GM23248 (cell line): ENCODE measurements around the gene YTHDF2. TPM values are rescaled to one million over a fixed set of nuclear protein-coding genes. Genes with fewer than 3 reads are reported as not detected.

Experiments
- DNase-seq: peaks from one replicate; pipeline ENCODE4 v3.0.0-alpha.2; 2015
- H2AFZ ChIP-seq: fragments of 200-600 bp; sonication (generic); 2 replicates; pipeline ENCODE4 v1.6.1; 2016; ENCODE audit warnings: antibody characterized with exemption
- H3F3A ChIP-seq: fragments of 200-600 bp; sonication (generic); 2 replicates; pipeline ENCODE4 v1.6.1; 2016; ENCODE audit warnings: mild to moderate bottlenecking, antibody characterized with exemption, mixed run types; ENCODE audit not compliant: insufficient read depth
- H3K27ac ChIP-seq: fragments of 200-600 bp; sonication (generic); 2 replicates; pipeline ENCODE4 v1.5.1; 2016; ENCODE audit warnings: mild to moderate bottlenecking
- H3K27me3 ChIP-seq: fragments of 200-600 bp; sonication (generic); replicated peaks from 2 replicates; pipeline ENCODE4 v1.6.1; 2016; ENCODE audit warnings: mild to moderate bottlenecking; ENCODE audit not compliant: insufficient read depth
- H3K36me3 ChIP-seq: fragments of 200-600 bp; sonication (generic); 2 replicates; pipeline ENCODE4 v1.6.1; 2016; ENCODE audit warnings: low read depth, mild to moderate bottlenecking
- H3K4me1 ChIP-seq: fragments of 200-600 bp; sonication (generic); 2 replicates; pipeline ENCODE4 v1.6.1; 2016; ENCODE audit warnings: mild to moderate bottlenecking; ENCODE audit not compliant: insufficient read depth
- H3K4me2 ChIP-seq: fragments of 200-600 bp; sonication (generic); one replicate; pipeline ENCODE4 v1.6.1; 2016; ENCODE audit warnings: mild to moderate bottlenecking; ENCODE audit not compliant: unreplicated experiment
- H3K4me3 ChIP-seq: fragments of 200-600 bp; sonication (generic); 2 replicates; pipeline ENCODE4 v1.5.1; 2016; ENCODE audit warnings: mild to moderate bottlenecking
- H3K79me2 ChIP-seq: fragments of 200-600 bp; sonication (generic); 2 replicates; pipeline ENCODE4 v1.6.1; 2016; ENCODE audit warnings: mild to moderate bottlenecking; ENCODE audit not compliant: insufficient read depth
- H3K9ac ChIP-seq: fragments of 200-600 bp; sonication (generic); 2 replicates; pipeline ENCODE4 v1.6.1; 2016; ENCODE audit warnings: mild to moderate bottlenecking
- H3K9me2 ChIP-seq: fragments of 200-600 bp; sonication (generic); 2 replicates; pipeline ENCODE4 v1.6.1; 2016; ENCODE audit warnings: mixed run types, mild to moderate bottlenecking, moderate library complexity; ENCODE audit not compliant: insufficient read depth
- H3K9me3 ChIP-seq: fragments of 200-600 bp; sonication (generic); one replicate; pipeline ENCODE4 v1.6.1; 2017; ENCODE audit warnings: low read depth
- H4K20me1 ChIP-seq: fragments of 200-600 bp; sonication (generic); 2 replicates; pipeline ENCODE4 v1.6.0; 2016; ENCODE audit not compliant: insufficient read depth
- EZH2 ChIP-seq: fragments of 200-600 bp; sonication (generic); IDR thresholded peaks from 2 replicates; pipeline ENCODE4 v1.6.1; 2018; ENCODE audit warnings: antibody characterized with exemption, mild to moderate bottlenecking; ENCODE audit not compliant: insufficient read depth, poor library complexity, severe bottlenecking
- EZH2phosphoT487 ChIP-seq: fragments of 200-600 bp; sonication (generic); IDR thresholded peaks from 2 replicates; pipeline ENCODE4 v1.6.1; 2018; ENCODE audit warnings: antibody characterized with exemption, moderate library complexity, mild to moderate bottlenecking, low read depth; ENCODE audit not compliant: insufficient read depth
- WGBS, 2 experiments: methylation state at CpG; one replicate each; pipeline ENCODE4 v1.1.6; 2015 to 2017; ENCODE audit warnings: low lambda C conversion rate in 2 of 2, low coverage in 1 of 2; ENCODE audit errors: missing lambda C conversion rate in 2 of 2; 5-methylcytosine and 5-hydroxymethylcytosine counted together
- in situ Hi-C: fragments of 300-500 bp; cut with MboI; formaldehyde crosslinking; loops from 2 replicates; pipeline ENCODE4 v1.15.0; 2020
- polyA plus RNA-seq: library from polyadenylated mRNA; unstranded; fragments of >200 nt; fragmentation: Nextera tagmentation; extraction: Ambion mirVana; gene quantifications from 2 replicates; pipeline ENCODE4 v1.2.1, GENCODE V29; 2016
- total RNA-seq: library from RNA; depleted of rRNA; stranded (reverse); fragments of >200 nt; shearing (Covaris generic); gene quantifications from 2 replicates; pipeline ENCODE4 v1.2.3, GENCODE V29; 2014

The YTHDF2 gene
- total and polyA plus RNA-seq, 2 experiments from 2014 or later: 51.9 to 80.2 TPM

- H3K4me2 ChIP-seq: no peak overlapping the region
Measured at GRCh38 chr1:28796352-28797211, 59.8 kb downstream of the YTHDF2 start.

GRCh38 chr1:28800324-28800723 is 63.6 kb downstream of the YTHDF2 start:
- Histone ChIP-seq H3K79me2 (no peaks in the 10 kb centered on the region), H3K27ac (no peak overlapping the region), H3K4me3 (no peak overlapping the region), H3K27me3 (peaks cover 11% of the 10 kb centered on the region; the same call in 1 of the 2 replicates), H3K36me3 (no peaks in the 10 kb centered on the region), H3K9me3 (no peaks in the 10 kb centered on the region), H3K4me2 (no peak overlapping the region), H3K4me1 (no peaks in the 10 kb centered on the region), H3K9ac (no peak overlapping the region), H3F3A (no peaks in the 10 kb centered on the region), H2AFZ (no peak overlapping the region), H3K9me2 (no peaks in the 10 kb centered on the region), H4K20me1 (no peaks in the 10 kb centered on the region)
- 42% methylated on average over 3 of the region's 3 CpGs for WGBS, 2 experiments
- DNase-seq: no peak
- TF ChIP-seq EZH2phosphoT487 (no peak), EZH2 (no peak)
- in situ Hi-C loops: no loop called here

More at GRCh38 chr1:28796352-28797211, 59.8 kb downstream of the YTHDF2 start:
- no peaks in the 10 kb centered on the region for H4K20me1 ChIP-seq
- H3K79me2 ChIP-seq: no peaks in the 10 kb centered on the region
- no peaks in the 10 kb centered on the region for H3F3A ChIP-seq
- H2AFZ ChIP-seq: no peak overlapping the region
- WGBS, 2 experiments: 43 to 44% methylated on average over 18 of the region's 18 CpGs
- TF ChIP-seq EZH2 (no peak), EZH2phosphoT487 (no peak)
- no peaks in the 10 kb centered on the region for H3K4me1 ChIP-seq
- no peaks in the 10 kb centered on the region for H3K9me3 ChIP-seq
- H3K9me2 ChIP-seq: no peaks in the 10 kb centered on the region
- no peaks in the 10 kb centered on the region for H3K36me3 ChIP-seq
- H3K4me3 ChIP-seq: no peak overlapping the region
- in situ Hi-C loops: no loop called here
- H3K27me3 ChIP-seq: peaks cover 11% of the 10 kb centered on the region; the same call in 1 of the 2 replicates
- no peak overlapping the region for H3K9ac ChIP-seq
- no peak for DNase-seq
- H3K27ac ChIP-seq: no peak overlapping the region

- Histone ChIP-seq H3K9me3 (no peaks in the 10 kb centered on the region), H3K9me2 (no peaks in the 10 kb centered on the region), H3K79me2 (no peaks in the 10 kb centered on the region), H3K27me3 (peaks cover 6% of the 10 kb centered on the region; the same call in 1 of the 2 replicates), H3F3A (no peaks in the 10 kb centered on the region), H3K36me3 (no peaks in the 10 kb centered on the region), H3K4me2 (no peak overlapping the region), H3K27ac (no peak overlapping the region), H3K4me1 (no peaks in the 10 kb centered on the region), H3K4me3 (no peak overlapping the region), H2AFZ (no peak overlapping the region), H4K20me1 (no peaks in the 10 kb centered on the region), H3K9ac (no peak overlapping the region)
- in situ Hi-C loops: no loop called here
- WGBS, 2 experiments: 90% methylated on average over 6 of the region's 6 CpGs
- no peak for DNase-seq
- TF ChIP-seq EZH2phosphoT487 (no peak), EZH2 (no peak)
Measured at GRCh38 chr1:28801461-28801860, 64.7 kb downstream of the YTHDF2 start.

GRCh38 chr1:28803051-28803450 is 66.3 kb downstream of the YTHDF2 start:
- H3K9me3 ChIP-seq: no peaks in the 10 kb centered on the region
- H3K27ac ChIP-seq: no peak overlapping the region
- H3K4me2 ChIP-seq: no peak overlapping the region
- H3K4me1 ChIP-seq: no peaks in the 10 kb centered on the region
- H3K9me2 ChIP-seq: no peaks in the 10 kb centered on the region
- no peaks in the 10 kb centered on the region for H3K79me2 ChIP-seq
- no peaks in the 10 kb centered on the region for H4K20me1 ChIP-seq
- H3K4me3 ChIP-seq: no peak overlapping the region
- in situ Hi-C loops: no loop called here
- 43 to 47% methylated on average over 5 of the region's 5 CpGs for WGBS, 2 experiments
- TF ChIP-seq EZH2phosphoT487 (no peak), EZH2 (no peak)
- DNase-seq: no peak
- no peaks in the 10 kb centered on the region for H3F3A ChIP-seq
- H2AFZ ChIP-seq: no peak overlapping the region
- H3K36me3 ChIP-seq: no peaks in the 10 kb centered on the region
- no peak overlapping the region for H3K9ac ChIP-seq
- H3K27me3 ChIP-seq: 0 out of 2 replicates have a peak, but pooled peaks cover 6% of the 10 kb centered on the region
